Activated T-cell treated with anti-CD3 and anti-CD28 coated beads for 24 hours (primary cell): Measurements from ENCODE around the gene HIPK4.
"Not testable (repeated sequence)": the region's sequence is repeated elsewhere in the genome, so short reads cannot be mapped to it uniquely, and the experiment has no call there.

Experiments
- DNase-seq: peaks from one replicate; pipeline ENCODE4 v3.0.0-alpha.2; 2020; ENCODE audit warnings: low read depth

HIPK4 gene

GRCh38 chr19:40393894-40394815 lies 4.2 kb upstream of the HIPK4 start:
- no peak for DNase-seq

GRCh38 chr19:40392894-40393517 lies 3.0 kb upstream of the HIPK4 start:
- no peak for DNase-seq

- DNase-seq: no peak
Observed at GRCh38 chr19:40392123-40392522, 2.1 kb upstream of the HIPK4 start.

GRCh38 chr19:40389404-40390083 lies 437 bp downstream of the HIPK4 start:
- no peak for DNase-seq

- no peak for DNase-seq
Observed at GRCh38 chr19:40388481-40388880, 1.5 kb downstream of the HIPK4 start.

- no peak for DNase-seq
Observed at GRCh38 chr19:40387155-40387554, 2.8 kb downstream of the HIPK4 start.

GRCh38 chr19:40383668-40384248 lies 6.2 kb downstream of the HIPK4 start:
- DNase-seq: no peak

GRCh38 chr19:40381321-40381720 lies 8.7 kb downstream of the HIPK4 start:
- DNase-seq: no peak

GRCh38 chr19:40380199-40381037 lies 9.6 kb downstream of the HIPK4 start:
- no peak for DNase-seq

- DNase-seq: no peak
Observed at GRCh38 chr19:40379446-40380198, 10.4 kb downstream of the HIPK4 start.

GRCh38 chr19:40378509-40378908 lies 11.5 kb downstream of the HIPK4 start:
- DNase-seq: no peak

- no peak for DNase-seq
Observed at GRCh38 chr19:40377876-40378385, 12.1 kb downstream of the HIPK4 start.

- DNase-seq: no peak
Observed at GRCh38 chr19:40376286-40376862, 13.6 kb downstream of the HIPK4 start.

GRCh38 chr19:40374084-40374483 lies 15.9 kb downstream of the HIPK4 start:
- no peak for DNase-seq

- DNase-seq: no peak
Observed at GRCh38 chr19:40371802-40372122, 18.2 kb downstream of the HIPK4 start.

- no peak for DNase-seq
Observed at GRCh38 chr19:40370997-40371801, 18.8 kb downstream of the HIPK4 start.

GRCh38 chr19:40370253-40370652 lies 19.7 kb downstream of the HIPK4 start:
- DNase-seq: not testable (repeated sequence)

- DNase-seq: no peak
Observed at GRCh38 chr19:40369797-40370196, 20.2 kb downstream of the HIPK4 start.
